ENCODE data around the gene IGFBP2.

The IGFBP2 gene

DNA sequence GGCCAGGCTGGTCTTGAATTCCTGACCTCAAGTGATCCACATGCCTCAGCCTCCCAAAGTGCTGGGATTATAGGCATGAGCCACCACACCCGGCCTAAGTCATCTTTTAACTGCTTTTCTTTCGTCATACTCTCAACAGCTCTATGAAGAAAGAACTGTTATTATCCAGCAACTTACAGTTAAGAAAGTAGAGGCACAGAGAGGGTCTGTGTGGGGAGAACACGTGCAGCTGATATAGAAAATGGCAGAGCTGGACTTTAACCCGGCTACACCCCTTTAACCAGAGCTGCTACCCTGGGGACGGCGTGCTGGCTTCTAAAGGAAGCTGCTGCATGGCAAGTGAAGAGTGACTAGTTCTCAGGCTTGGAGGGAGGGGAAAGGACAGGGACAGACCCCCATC, 25.5 kb downstream of the IGFBP2 start:
- H3K36me3 ChIP-seq (ENCODE audit: insufficient read depth, low read length), result peaks cover 29% of the 10 kb centered on the region; the same call in 1 of the 2 replicates
- no peak overlapping the region for H3K4me3 ChIP-seq
- H3K27ac ChIP-seq, result no peak overlapping the region
- H3K9me3 ChIP-seq (ENCODE audit: low read depth, low read length), result no peaks in the 10 kb centered on the region
- TF ChIP-seq FOXP2 (optimal IDR thresholded peaks at IDR 0.05; ENCODE audit: control extremely low read depth, extremely low read length, insufficient read depth) (no peak), EZH2 (IDR thresholded peaks at IDR 0.05) (no peak), POLR2AphosphoS5 (IDR thresholded peaks at IDR 0.05; ENCODE audit: borderline replicate concordance, low read depth, low read length) (no peak)
- H3K9ac ChIP-seq (ENCODE audit: insufficient read length), result no peak overlapping the region
- no peak for DNase-seq (ENCODE audit: low read depth, low spot score)

DNA sequence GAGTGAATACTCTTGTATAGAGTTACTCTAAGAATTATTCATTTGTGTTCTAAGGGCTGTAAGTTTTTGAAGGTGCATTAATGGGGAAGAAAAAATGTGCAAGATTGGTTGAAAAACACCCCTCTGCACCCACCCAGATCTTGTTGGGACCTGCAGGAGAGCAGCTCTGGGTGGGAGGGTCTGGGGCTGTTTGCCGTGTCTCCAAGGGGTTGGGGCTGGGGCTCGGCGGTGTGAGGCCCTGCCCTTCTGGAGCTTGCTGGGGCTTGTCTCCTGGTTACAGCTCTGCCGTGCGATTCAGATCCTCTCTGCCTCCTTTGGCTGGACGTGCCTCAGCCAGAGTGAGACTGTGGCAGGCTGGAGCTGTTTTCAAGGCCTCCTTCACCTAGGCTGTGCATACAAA, 26.1 kb downstream of the IGFBP2 start:
- no peak overlapping the region for H3K9ac ChIP-seq (ENCODE audit: insufficient read length)
- H3K27ac ChIP-seq, result no peak overlapping the region

DNA sequence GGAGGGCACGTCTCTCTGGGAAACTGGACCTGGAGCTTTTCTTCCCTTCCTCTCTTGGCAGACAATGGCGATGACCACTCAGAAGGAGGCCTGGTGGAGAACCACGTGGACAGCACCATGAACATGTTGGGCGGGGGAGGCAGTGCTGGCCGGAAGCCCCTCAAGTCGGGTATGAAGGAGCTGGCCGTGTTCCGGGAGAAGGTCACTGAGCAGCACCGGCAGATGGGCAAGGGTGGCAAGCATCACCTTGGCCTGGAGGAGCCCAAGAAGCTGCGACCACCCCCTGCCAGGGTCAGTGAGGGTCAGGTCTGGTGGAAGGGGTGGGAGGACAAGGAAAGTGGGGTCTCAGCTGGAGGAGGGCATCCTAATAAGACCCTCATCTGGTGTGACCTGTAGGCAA, 27.3 kb downstream of the IGFBP2 start:
- DNase-seq (ENCODE audit: low read depth, low spot score), result no peak
- Histone ChIP-seq H3K9me3 (ENCODE audit: low read depth, low read length) (no peaks in the 10 kb centered on the region), H3K4me3 (no peak overlapping the region), H3K36me3 (ENCODE audit: insufficient read depth, low read length) (peaks cover 31% of the 10 kb centered on the region; the same call in 1 of the 2 replicates), H3K27ac (no peak overlapping the region), H3K9ac (ENCODE audit: insufficient read length) (no peak overlapping the region)
- TF ChIP-seq EZH2 (IDR thresholded peaks at IDR 0.05), result no peak
- no peak for TF ChIP-seq FOXP2 (optimal IDR thresholded peaks at IDR 0.05; ENCODE audit: control extremely low read depth, extremely low read length, insufficient read depth)
- no peak for TF ChIP-seq POLR2AphosphoS5 (IDR thresholded peaks at IDR 0.05; ENCODE audit: borderline replicate concordance, low read depth, low read length)

More for the DNA sequence above, 26.1 kb downstream of the IGFBP2 start:
- no peaks in the 10 kb centered on the region for H3K9me3 ChIP-seq (ENCODE audit: low read depth, low read length)
- DNase-seq (ENCODE audit: low read depth, low spot score), result no peak
- peaks cover 31% of the 10 kb centered on the region; the same call in 1 of the 2 replicates for H3K36me3 ChIP-seq (ENCODE audit: insufficient read depth, low read length)
- no peak overlapping the region for H3K4me3 ChIP-seq
- TF ChIP-seq EZH2 (IDR thresholded peaks at IDR 0.05) (no peak), POLR2AphosphoS5 (IDR thresholded peaks at IDR 0.05; ENCODE audit: borderline replicate concordance, low read depth, low read length) (no peak), FOXP2 (optimal IDR thresholded peaks at IDR 0.05; ENCODE audit: control extremely low read depth, extremely low read length, insufficient read depth) (no peak)

DNA sequence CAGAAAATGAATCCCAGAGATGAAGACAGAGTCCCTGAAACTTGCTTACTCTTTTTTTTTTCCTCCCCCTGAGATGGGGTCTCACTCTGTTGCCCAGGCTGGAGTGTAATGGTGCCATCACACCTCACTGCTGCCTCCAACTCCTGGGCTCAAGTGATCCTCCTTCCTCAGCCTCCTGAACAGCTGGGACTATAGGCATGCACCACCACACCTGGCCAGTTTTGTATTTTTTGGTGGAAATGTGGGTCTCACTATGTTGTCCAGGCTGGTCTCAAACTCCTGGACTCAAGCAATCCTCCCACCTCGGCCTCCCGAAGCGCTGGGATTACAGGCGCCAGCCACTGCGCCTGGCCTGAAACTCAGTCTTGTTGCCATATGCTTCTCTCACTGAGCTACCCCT, 27.8 kb downstream of the IGFBP2 start:
- Histone ChIP-seq H3K27ac (no peak overlapping the region), H3K9ac (ENCODE audit: insufficient read length) (no peak overlapping the region), H3K9me3 (ENCODE audit: low read depth, low read length) (no peaks in the 10 kb centered on the region), H3K36me3 (ENCODE audit: insufficient read depth, low read length) (peaks cover 31% of the 10 kb centered on the region; the same call in 1 of the 2 replicates), H3K4me3 (no peak overlapping the region)
- DNase-seq (ENCODE audit: low read depth, low spot score), result no peak
- TF ChIP-seq FOXP2 (optimal IDR thresholded peaks at IDR 0.05; ENCODE audit: control extremely low read depth, extremely low read length, insufficient read depth) (no peak), POLR2AphosphoS5 (IDR thresholded peaks at IDR 0.05; ENCODE audit: borderline replicate concordance, low read depth, low read length) (no peak), EZH2 (IDR thresholded peaks at IDR 0.05) (no peak)

DNA sequence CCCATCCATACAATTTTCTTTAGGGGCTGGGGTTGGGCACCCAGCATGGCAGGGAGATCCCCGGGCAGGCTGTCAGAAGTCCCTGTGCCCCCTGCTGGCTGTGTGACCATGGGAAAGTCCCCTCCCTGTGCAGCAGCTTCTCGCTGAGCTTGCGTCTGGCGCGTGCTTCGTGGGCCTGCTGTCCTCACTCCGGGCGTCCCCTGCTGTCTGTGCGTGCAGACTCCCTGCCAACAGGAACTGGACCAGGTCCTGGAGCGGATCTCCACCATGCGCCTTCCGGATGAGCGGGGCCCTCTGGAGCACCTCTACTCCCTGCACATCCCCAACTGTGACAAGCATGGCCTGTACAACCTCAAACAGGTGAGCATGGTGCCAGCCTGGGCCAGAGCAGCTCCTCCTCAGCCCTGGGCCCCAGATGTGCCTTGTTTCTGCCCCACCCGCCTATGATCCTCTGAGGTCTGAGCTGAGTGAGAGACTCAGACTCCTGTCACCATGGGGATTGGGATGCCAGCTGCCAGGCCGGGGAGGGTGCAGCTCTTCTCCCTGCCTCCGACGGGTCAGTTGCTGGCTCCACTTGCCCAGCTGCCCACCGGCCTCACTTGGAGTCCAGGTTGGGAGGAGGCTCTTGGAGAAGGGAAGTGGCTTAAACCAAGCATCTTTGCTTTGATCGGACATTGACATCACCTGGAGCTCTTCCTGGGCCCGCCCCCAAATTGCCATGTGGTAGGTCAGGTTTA, 28.6 kb downstream of the IGFBP2 start:
- DNase-seq (ENCODE audit: low read depth, low spot score), result no peak
- Histone ChIP-seq H3K27ac (no peak overlapping the region), H3K9me3 (ENCODE audit: low read depth, low read length) (no peaks in the 10 kb centered on the region), H3K9ac (ENCODE audit: insufficient read length) (no peak overlapping the region), H3K36me3 (ENCODE audit: insufficient read depth, low read length) (peaks cover 31% of the 10 kb centered on the region; the same call in 1 of the 2 replicates), H3K4me3 (no peak overlapping the region)
- TF ChIP-seq POLR2AphosphoS5 (IDR thresholded peaks at IDR 0.05; ENCODE audit: borderline replicate concordance, low read depth, low read length) (no peak), EZH2 (IDR thresholded peaks at IDR 0.05) (no peak), FOXP2 (optimal IDR thresholded peaks at IDR 0.05; ENCODE audit: control extremely low read depth, extremely low read length, insufficient read depth) (no peak)

DNA sequence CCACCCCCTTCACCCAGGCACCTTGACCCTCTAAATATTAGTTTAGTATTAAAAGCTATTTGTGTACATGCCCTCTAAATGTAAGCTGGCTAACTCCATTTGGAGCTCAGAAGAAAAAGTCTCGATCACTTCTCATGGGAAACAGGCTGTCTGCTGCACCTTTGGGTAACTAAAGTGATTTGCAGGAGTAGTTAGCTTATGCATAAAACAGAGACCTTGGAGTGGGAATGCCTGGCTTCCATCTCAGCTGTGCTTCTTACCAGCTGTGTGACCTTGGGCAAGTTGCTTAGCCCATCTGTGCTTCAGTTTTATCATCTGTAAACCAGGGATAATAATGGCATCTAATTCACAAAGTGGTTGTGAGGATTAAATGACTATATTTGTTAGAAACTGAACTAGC, 29.9 kb downstream of the IGFBP2 start:
- TF ChIP-seq FOXP2 (optimal IDR thresholded peaks at IDR 0.05; ENCODE audit: control extremely low read depth, extremely low read length, insufficient read depth) (no peak), POLR2AphosphoS5 (IDR thresholded peaks at IDR 0.05; ENCODE audit: borderline replicate concordance, low read depth, low read length) (no peak), EZH2 (IDR thresholded peaks at IDR 0.05) (no peak)
- Histone ChIP-seq H3K27ac (no peak overlapping the region), H3K36me3 (ENCODE audit: insufficient read depth, low read length) (peaks cover 28% of the 10 kb centered on the region; the same call in 1 of the 2 replicates), H3K4me3 (no peak overlapping the region), H3K9me3 (ENCODE audit: low read depth, low read length) (no peaks in the 10 kb centered on the region), H3K9ac (ENCODE audit: insufficient read length) (no peak overlapping the region)
- no peak for DNase-seq (ENCODE audit: low read depth, low spot score)

DNA sequence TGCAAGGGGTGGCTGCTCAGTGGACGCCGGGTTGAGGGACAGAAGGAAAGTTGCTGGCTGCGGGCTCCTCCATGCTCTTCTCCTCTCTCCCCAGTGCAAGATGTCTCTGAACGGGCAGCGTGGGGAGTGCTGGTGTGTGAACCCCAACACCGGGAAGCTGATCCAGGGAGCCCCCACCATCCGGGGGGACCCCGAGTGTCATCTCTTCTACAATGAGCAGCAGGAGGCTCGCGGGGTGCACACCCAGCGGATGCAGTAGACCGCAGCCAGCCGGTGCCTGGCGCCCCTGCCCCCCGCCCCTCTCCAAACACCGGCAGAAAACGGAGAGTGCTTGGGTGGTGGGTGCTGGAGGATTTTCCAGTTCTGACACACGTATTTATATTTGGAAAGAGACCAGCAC, 30.6 kb downstream of the IGFBP2 start:
- peaks cover 27% of the 10 kb centered on the region; the same call in 1 of the 2 replicates for H3K36me3 ChIP-seq (ENCODE audit: insufficient read depth, low read length)
- no peaks in the 10 kb centered on the region for H3K9me3 ChIP-seq (ENCODE audit: low read depth, low read length)
- TF ChIP-seq EZH2 (IDR thresholded peaks at IDR 0.05) (no peak), POLR2AphosphoS5 (IDR thresholded peaks at IDR 0.05; ENCODE audit: borderline replicate concordance, low read depth, low read length) (no peak), FOXP2 (optimal IDR thresholded peaks at IDR 0.05; ENCODE audit: control extremely low read depth, extremely low read length, insufficient read depth) (no peak)
- H3K9ac ChIP-seq (ENCODE audit: insufficient read length), result no peak overlapping the region
- no peak for DNase-seq (ENCODE audit: low read depth, low spot score)
- no peak overlapping the region for H3K4me3 ChIP-seq
- no peak overlapping the region for H3K27ac ChIP-seq

DNA sequence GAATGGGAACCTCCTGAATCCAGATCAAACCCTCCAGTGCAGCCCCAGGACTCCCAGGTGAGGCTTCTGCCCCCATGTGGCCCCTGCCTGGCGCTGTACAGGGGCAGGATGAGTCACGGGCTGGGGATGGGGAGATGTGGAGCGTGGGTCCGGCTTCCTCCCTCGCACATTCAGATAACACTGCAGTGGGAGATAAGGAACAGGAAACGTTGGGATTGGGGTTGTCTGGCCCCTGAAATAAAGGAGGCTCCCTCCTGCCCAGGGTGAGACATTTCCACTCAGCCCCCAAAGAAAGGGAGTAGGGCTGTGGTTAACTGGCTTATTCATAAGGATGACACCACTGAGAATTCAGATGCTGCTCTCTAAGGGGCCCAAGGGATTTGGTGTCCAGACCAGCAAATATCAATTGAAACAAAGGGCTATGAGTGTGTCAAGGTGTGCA, 31.4 kb downstream of the IGFBP2 start:
- peaks cover 27% of the 10 kb centered on the region; the same call in 1 of the 2 replicates for H3K36me3 ChIP-seq (ENCODE audit: insufficient read depth, low read length)
- DNase-seq (ENCODE audit: low read depth, low spot score), result no peak
- TF ChIP-seq EZH2 (IDR thresholded peaks at IDR 0.05) (no peak), FOXP2 (optimal IDR thresholded peaks at IDR 0.05; ENCODE audit: control extremely low read depth, extremely low read length, insufficient read depth) (no peak), POLR2AphosphoS5 (IDR thresholded peaks at IDR 0.05; ENCODE audit: borderline replicate concordance, low read depth, low read length) (no peak)
- H3K27ac ChIP-seq, result no peak overlapping the region
- no peaks in the 10 kb centered on the region for H3K9me3 ChIP-seq (ENCODE audit: low read depth, low read length)
- no peak overlapping the region for H3K4me3 ChIP-seq
- H3K9ac ChIP-seq (ENCODE audit: insufficient read length), result no peak overlapping the region

Data from SK-N-MC (cell line).